Neural cell (in vitro differentiated cells): ENCODE measurements around the gene TRIM45.

Source experiments
- EP300 ChIP-seq: fragments of 450-650 bp; conservative IDR thresholded peaks from 2 replicates; pipeline ENCODE4 v1.6.1; 2014; ENCODE audit warnings: antibody characterized with exemption, mild to moderate bottlenecking, moderate library complexity; ENCODE audit not compliant: poor library complexity, severe bottlenecking
- EZH2 ChIP-seq: fragments of 200-600, 300-800 bp; shearing (Covaris generic), sonication (generic); IDR thresholded peaks from 2 replicates; pipeline ENCODE4 v1.6.1; 2014; ENCODE audit warnings: antibody characterized with exemption, low read length, borderline replicate concordance, mild to moderate bottlenecking; ENCODE audit not compliant: insufficient read depth, poor library complexity, severe bottlenecking
- MXI1 ChIP-seq: fragments of 450-650 bp; conservative IDR thresholded peaks from 2 replicates; pipeline ENCODE4 v1.6.1; 2014; ENCODE audit warnings: antibody characterized with exemption, mild to moderate bottlenecking; ENCODE audit not compliant: poor library complexity, severe bottlenecking
- TAF1 ChIP-seq: IDR thresholded peaks from 2 replicates; pipeline ENCODE4 v1.6.1; 2012; ENCODE audit warnings: low read depth
- TF ChIP-seq, protein P1 (sequence below): fragments of 450-650 bp; IDR thresholded peaks from 2 replicates; pipeline ENCODE4 v1.5.1; 2014; ENCODE audit warnings: antibody characterized with exemption, mild to moderate bottlenecking, moderate library complexity; ENCODE audit not compliant: poor library complexity, severe bottlenecking
- TF ChIP-seq, protein P2 (sequence below): IDR thresholded peaks from 2 replicates; pipeline ENCODE4 v1.6.1; 2012; ENCODE audit warnings: borderline replicate concordance

DNA sequence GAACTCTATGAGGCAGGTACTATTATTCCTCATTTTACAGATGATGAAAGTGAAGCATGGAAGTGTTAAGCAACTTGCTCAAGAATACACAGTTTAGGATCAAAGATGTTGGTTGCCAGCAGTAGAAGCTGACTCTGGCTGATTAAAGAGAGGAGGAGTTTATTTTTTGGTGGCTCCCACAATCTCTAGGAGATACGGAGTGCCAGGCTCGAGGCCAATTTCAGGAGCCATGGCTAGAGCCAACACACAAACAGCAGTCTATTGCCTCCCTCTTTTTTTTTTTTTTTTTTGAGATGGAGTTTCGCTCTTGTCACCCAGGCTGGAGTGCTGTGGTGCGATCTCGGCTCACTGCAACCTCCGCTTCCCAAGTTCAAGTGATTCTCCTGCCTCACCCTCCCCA is 41.8 kb downstream of the TRIM45 start:
- TF ChIP-seq EZH2 (no peak), TAF1 (no peak), EP300 (no peak), MXI1 (no peak)
- TF ChIP-seq, protein P1, sequence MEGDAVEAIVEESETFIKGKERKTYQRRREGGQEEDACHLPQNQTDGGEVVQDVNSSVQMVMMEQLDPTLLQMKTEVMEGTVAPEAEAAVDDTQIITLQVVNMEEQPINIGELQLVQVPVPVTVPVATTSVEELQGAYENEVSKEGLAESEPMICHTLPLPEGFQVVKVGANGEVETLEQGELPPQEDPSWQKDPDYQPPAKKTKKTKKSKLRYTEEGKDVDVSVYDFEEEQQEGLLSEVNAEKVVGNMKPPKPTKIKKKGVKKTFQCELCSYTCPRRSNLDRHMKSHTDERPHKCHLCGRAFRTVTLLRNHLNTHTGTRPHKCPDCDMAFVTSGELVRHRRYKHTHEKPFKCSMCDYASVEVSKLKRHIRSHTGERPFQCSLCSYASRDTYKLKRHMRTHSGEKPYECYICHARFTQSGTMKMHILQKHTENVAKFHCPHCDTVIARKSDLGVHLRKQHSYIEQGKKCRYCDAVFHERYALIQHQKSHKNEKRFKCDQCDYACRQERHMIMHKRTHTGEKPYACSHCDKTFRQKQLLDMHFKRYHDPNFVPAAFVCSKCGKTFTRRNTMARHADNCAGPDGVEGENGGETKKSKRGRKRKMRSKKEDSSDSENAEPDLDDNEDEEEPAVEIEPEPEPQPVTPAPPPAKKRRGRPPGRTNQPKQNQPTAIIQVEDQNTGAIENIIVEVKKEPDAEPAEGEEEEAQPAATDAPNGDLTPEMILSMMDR: no peak
- TF ChIP-seq, protein P2, sequence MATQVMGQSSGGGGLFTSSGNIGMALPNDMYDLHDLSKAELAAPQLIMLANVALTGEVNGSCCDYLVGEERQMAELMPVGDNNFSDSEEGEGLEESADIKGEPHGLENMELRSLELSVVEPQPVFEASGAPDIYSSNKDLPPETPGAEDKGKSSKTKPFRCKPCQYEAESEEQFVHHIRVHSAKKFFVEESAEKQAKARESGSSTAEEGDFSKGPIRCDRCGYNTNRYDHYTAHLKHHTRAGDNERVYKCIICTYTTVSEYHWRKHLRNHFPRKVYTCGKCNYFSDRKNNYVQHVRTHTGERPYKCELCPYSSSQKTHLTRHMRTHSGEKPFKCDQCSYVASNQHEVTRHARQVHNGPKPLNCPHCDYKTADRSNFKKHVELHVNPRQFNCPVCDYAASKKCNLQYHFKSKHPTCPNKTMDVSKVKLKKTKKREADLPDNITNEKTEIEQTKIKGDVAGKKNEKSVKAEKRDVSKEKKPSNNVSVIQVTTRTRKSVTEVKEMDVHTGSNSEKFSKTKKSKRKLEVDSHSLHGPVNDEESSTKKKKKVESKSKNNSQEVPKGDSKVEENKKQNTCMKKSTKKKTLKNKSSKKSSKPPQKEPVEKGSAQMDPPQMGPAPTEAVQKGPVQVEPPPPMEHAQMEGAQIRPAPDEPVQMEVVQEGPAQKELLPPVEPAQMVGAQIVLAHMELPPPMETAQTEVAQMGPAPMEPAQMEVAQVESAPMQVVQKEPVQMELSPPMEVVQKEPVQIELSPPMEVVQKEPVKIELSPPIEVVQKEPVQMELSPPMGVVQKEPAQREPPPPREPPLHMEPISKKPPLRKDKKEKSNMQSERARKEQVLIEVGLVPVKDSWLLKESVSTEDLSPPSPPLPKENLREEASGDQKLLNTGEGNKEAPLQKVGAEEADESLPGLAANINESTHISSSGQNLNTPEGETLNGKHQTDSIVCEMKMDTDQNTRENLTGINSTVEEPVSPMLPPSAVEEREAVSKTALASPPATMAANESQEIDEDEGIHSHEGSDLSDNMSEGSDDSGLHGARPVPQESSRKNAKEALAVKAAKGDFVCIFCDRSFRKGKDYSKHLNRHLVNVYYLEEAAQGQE: no peak
